Lower lobe of right lung (tissue), 2 donors: Measurements from ENCODE around the gene BPIFB2. TPM values are rescaled to one million over a fixed set of nuclear protein-coding genes. Genes with fewer than 3 reads are reported as not detected.

Experiments
- ATAC-seq, 2 donors: fragments of 200-7000 bp; cut with Tn5 transposase; one replicate each; pipeline ENCODE4 v1.9.1; 2020 to 2022; ENCODE audit warnings: mild to moderate bottlenecking in 2 of 2, moderate library complexity in 2 of 2
- DNase-seq: peaks from one replicate; pipeline ENCODE4 v3.0.0-alpha.2; 2020
- H3K27ac ChIP-seq: fragments of 200-600 bp; one replicate; pipeline ENCODE4 v1.8.0; 2022
- H3K27me3 ChIP-seq: fragments of 200-600 bp; one replicate; pipeline ENCODE4 v1.8.0; 2022; ENCODE audit warnings: low read depth
- H3K36me3 ChIP-seq: fragments of 200-600 bp; one replicate; pipeline ENCODE4 v1.8.0; 2022; ENCODE audit warnings: mild to moderate bottlenecking
- H3K4me1 ChIP-seq: fragments of 200-600 bp; one replicate; pipeline ENCODE4 v1.8.0; 2022
- H3K4me3 ChIP-seq: fragments of 200-600 bp; one replicate; pipeline ENCODE4 v1.8.0; 2022; ENCODE audit warnings: mild to moderate bottlenecking
- H3K9me3 ChIP-seq: fragments of 200-600 bp; one replicate; pipeline ENCODE4 v1.8.0; 2022
- CTCF ChIP-seq: fragments of 200-600 bp; IDR thresholded peaks from one replicate; pipeline ENCODE4 v1.8.0; 2022; ENCODE audit warnings: antibody characterized with exemption, mild to moderate bottlenecking
- intact Hi-C: fragments of 100-400 bp; cut with DNase I; formaldehyde crosslinking; loops from one replicate; pipeline ENCODE4 v1.11.0; 2022
- total RNA-seq: library from RNA; stranded (reverse); fragmentation: NEBNext Ultra II Directional; extraction: Animal tissue kit (Norgen Biotek cat#: 25700); gene quantifications from one replicate; pipeline ENCODE4 v1.2.1, GENCODE V29; 2021
- donor health status: DM: no; HTN: yes; CAD: no; lungs with severe emphysema.

Gene BPIFB2
- total RNA-seq, 1 donor from 2014 or later, result 0.21 TPM

DNA sequence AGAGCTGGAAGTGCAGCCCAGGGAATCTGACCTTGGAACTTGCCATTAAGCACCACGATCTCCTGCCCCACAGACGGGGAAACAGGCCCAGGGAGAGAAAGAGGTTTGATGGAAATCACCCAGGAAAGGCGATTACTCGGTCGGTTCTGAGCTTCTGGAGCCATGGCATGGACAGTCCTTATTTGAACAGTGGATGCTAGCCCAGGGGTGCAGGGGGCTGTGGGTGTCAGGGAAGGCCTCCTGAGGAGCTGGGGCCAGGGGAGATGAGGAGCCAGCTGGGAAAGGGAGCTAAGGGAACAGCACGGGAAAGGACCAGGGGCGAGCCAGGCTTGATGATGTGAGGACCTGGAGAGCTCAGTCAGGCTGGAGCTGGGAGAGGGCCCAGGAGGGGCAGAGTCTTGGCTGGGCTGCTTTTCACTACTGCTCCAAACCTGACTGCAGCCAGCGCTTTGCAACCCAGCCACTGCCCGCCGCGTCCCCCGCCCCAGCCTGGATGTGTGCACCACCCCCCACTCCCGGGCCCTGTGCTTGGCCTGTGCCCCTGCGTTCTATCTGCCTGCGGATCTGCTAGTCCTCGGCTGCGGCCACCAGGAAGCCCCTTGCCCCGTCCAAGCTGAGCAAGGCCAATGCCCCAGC is 21.1 kb upstream of the BPIFB2 start:
- Histone ChIP-seq H3K4me1 (no peaks in the 10 kb centered on the region), H3K4me3 (no peak overlapping the region), H3K27me3 (peaks cover 3% of the 10 kb centered on the region), H3K36me3 (no peaks in the 10 kb centered on the region), H3K27ac (no peak overlapping the region), H3K9me3 (no peaks in the 10 kb centered on the region)
- ATAC-seq, result no peak
- no peak for DNase-seq
- no peak for TF ChIP-seq CTCF
- intact Hi-C loops, result no loop called here

DNA sequence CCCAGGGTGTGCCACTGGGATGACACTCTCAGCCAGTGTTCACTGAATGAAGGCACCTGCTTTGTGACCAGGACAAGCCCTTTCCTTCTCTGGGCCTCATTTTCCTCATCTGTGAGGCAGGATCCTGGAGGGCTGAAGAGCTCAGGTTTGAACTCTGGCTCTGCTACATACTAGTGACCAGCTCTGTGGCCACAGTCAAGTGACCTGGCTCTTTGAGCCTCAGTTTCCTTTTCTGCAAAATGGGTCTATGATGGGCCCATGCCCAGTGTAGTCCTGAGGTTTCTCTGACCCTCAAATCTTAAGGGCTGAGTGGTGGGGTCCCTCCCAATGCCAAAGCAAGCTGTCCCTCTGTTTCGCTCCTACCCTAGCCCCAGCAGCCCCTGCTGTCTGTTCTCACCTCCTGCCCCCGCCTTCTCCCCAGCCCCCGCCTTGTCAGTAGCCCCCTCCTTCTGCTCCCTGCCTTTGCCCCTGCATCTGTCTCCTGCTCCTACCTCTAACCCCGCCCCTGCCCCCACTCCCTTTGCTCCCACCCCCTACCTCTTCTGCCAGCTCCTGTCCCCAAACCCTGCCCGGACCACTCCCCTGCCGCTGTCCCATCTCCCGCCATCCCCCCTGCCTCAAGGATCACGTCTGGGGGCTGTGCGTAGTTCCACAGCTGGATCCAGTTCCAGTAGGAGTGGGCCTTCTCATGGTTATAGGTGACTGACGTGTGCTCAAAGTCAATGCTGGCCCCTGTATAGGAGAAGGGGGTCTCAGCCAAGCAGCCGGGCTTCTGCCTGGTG is 20.3 kb upstream of the BPIFB2 start:
- ATAC-seq, result no peak
- no peaks in the 10 kb centered on the region for H3K4me1 ChIP-seq
- H3K9me3 ChIP-seq, result no peaks in the 10 kb centered on the region
- H3K27ac ChIP-seq, result no peak overlapping the region
- H3K36me3 ChIP-seq, result no peaks in the 10 kb centered on the region
- intact Hi-C loops, result no loop called here
- no peak overlapping the region for H3K4me3 ChIP-seq
- no peak for TF ChIP-seq CTCF
- H3K27me3 ChIP-seq, result peaks cover 3% of the 10 kb centered on the region
- no peak for DNase-seq

DNA sequence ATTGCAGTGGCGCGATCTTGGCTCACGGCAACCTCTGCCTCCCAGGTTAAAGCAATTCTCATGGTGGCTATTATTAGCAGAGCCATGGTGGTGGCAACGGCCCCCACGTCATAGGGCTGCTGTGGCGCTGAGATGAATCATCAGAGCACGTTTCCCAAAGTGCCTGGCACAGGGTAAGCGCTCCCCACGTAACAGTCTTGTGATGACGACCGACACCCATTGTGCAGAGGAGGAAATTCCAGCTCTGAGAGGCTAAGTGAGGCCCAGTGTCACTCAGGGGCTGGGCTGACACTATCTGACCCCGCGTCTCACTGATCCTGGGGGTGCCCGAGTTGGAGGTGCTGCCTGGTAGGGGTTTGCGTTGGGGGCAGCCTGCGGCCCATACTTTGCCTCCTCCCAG is 19.5 kb upstream of the BPIFB2 start:
- DNase-seq, result no peak
- intact Hi-C loops, result no loop called here
- Histone ChIP-seq H3K4me1 (no peaks in the 10 kb centered on the region), H3K27me3 (peaks cover 3% of the 10 kb centered on the region), H3K36me3 (no peaks in the 10 kb centered on the region), H3K4me3 (no peak overlapping the region), H3K9me3 (no peaks in the 10 kb centered on the region), H3K27ac (no peak overlapping the region)
- no peak for TF ChIP-seq CTCF
- no peak for ATAC-seq

- Histone ChIP-seq H3K4me1 (no peaks in the 10 kb centered on the region), H3K9me3 (no peaks in the 10 kb centered on the region), H3K27ac (no peak overlapping the region), H3K27me3 (peaks cover 3% of the 10 kb centered on the region), H3K36me3 (no peaks in the 10 kb centered on the region), H3K4me3 (no peak overlapping the region)
- intact Hi-C loops, result no loop called here
- TF ChIP-seq CTCF, result no peak
- no peak for DNase-seq
- ATAC-seq, result no peak
Observed at GRCh38 chr20:32989507-32990283, 17.8 kb upstream of the BPIFB2 start.

- no peak overlapping the region for H3K4me3 ChIP-seq
- no peaks in the 10 kb centered on the region for H3K4me1 ChIP-seq
- no peaks in the 10 kb centered on the region for H3K36me3 ChIP-seq
- no peak for TF ChIP-seq CTCF
- H3K27ac ChIP-seq, result no peak overlapping the region
- no peaks in the 10 kb centered on the region for H3K9me3 ChIP-seq
- DNase-seq, result no peak
- no peak for ATAC-seq
- H3K27me3 ChIP-seq, result peaks cover 3% of the 10 kb centered on the region
- intact Hi-C loops, result no loop called here
Observed at GRCh38 chr20:32990426-32990825, 17.1 kb upstream of the BPIFB2 start.
